Activated CD8-positive, alpha-beta memory T cell treated with anti-CD3 and anti-CD28 coated beads, Interleukin-2, amount 50 U/mL, for 48 hours (primary cell): Measurements from ENCODE around the gene OR2T11.
"Not testable (repeated sequence)": the region's sequence is repeated elsewhere in the genome, so short reads cannot be mapped to it uniquely, and the experiment has no call there.

ENCODE experiments used
- DNase-seq: peaks from one replicate; pipeline ENCODE4 v3.0.0-alpha.2; 2020

OR2T11 gene

DNA sequence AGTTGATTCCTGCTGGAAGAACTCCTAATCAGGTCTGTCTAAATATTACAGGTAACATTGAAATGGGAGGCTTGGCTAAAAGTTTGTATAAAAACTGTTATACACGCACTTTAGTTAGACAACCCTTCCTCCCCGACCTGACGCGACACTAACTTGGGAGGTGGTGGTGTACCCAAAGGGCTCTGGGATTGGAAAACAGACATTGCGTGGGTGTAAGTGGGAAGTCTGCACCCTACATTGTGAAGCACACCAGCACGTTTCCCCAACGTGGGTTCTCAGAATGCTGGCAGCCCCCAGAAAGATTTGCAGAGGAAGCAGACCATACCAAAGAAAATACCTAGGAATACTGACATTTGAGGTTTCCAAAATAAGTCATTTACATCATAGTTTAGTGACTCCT, 16.8 kb downstream of the OR2T11 start:
- no peak for DNase-seq

DNA sequence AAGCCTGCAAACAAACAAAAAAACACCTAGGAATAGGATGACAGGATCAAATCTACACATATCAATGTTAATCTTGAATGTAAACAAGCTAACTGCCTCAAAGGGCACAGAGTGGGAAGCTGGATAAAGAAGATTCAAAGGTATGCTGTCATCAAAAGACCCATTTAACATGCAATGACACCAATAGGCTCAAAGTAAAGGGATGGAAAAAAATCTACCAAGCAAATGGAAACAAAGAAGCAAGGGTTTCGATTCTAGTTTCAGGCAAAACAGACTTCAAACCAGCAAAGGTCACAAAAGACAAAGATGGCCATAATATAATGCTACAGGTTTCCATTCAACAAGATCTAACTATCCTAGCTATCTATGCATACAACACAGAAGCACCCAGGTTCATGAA, 21.1 kb downstream of the OR2T11 start:
- DNase-seq = no peak

DNA sequence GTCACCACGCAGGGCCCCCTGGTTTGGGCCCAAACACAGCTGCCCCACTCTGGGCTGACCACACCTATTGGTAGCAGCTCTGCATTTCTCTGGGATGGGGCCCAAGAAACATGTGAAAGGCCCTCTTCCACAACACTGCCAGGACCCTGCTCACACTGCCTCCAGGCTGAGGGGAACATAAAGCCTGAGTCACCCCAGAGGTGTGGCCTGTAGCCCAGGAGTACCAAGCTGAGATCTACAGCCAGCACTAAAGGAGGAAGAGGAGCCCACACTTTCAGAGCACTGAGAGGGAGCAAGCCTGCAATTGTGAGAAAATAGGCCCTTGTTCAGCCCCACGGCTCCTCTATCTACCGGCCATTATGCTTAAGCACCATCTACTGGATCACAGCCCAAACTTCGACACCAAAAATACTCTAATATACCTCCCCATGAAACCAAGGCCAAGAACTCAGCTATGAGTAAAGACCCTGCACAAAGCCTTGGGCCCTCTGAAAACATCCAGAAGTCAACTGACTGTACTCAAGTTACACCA, 22.9 kb downstream of the OR2T11 start:
- DNase-seq = no peak

DNA sequence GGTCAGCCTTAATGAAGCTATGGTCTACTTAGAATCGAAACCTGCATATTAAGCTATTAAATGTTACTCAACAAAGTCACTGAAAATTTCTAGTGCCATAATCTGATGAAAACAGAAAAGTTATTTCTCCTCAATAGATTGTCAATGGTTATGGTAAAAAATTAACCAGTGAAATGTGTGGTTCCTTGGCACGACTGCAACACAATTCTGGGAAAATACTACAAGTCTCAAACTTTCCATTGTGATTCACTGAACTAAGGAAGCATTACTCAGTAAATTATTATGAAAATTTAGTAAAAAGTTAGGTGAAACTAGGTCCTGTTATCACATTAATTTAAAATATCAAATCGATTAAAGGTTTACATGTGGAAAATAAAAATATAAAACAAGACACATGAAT, 24.6 kb downstream of the OR2T11 start:
- no peak for DNase-seq

DNA sequence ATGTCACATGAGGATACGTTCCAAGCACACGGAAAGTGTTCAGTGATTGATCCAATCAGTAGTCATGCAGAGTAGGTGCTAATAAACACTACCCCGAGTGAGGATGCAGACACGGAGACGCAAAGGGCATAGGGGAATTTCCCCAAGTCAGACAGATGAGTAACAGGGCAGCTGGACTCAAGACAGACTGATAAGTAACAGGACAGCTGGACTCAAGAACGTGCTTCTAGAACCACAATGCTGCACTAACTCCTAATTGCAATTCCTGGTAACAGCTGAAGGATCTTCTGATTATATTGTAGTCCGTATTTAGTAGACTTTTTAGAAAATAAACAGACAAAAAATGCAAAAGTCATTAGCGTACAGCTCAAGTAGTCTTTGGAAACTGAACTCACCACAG, 35.5 kb downstream of the OR2T11 start:
- no peak for DNase-seq

DNA sequence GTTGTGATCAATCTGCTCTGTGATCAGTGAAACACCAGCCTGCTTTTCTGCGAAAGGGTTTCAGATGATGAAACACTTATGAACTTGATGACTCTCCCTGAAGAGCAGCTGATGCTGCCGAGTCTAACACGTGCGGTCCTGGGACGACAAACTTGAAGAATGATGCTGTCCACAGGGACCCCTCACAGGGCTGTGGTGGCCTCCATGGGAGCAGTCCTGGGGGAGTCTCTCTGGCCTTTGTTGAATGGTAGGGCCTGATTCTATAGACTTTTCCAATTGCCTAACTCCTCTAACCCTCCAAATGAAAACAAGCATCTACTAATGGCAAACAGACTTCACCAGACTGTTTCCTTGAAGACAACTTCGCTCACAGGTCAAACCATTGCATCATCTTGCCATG, 37.3 kb downstream of the OR2T11 start, which contains the start of gene OR2T10:
OR2T10 (minus strand) TSS at position 112 of the 400 bp plus-strand sequence. CDS start 3,932 bp downstream, outside the sequence.
- DNase-seq = no peak

DNA sequence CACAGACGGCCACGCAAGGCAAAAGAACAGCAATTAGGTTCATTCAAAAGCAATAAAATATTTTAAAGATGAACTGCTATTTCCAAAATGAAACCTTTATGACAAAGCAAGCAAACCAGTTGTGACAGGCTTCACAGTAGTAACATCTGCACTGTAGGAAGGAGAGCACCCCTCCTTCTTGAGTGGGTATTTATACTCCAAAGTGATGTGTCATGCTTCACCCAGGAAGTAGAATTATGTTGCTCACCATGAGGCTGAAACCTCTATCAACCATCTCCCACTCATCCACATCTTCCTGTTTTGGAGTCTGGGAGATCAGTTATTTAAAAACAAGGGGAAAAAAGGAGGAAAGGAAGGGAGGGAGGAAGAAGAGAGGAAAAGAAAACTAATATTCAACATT, 38.3 kb downstream of the OR2T11 start:
- DNase-seq = no peak

DNA sequence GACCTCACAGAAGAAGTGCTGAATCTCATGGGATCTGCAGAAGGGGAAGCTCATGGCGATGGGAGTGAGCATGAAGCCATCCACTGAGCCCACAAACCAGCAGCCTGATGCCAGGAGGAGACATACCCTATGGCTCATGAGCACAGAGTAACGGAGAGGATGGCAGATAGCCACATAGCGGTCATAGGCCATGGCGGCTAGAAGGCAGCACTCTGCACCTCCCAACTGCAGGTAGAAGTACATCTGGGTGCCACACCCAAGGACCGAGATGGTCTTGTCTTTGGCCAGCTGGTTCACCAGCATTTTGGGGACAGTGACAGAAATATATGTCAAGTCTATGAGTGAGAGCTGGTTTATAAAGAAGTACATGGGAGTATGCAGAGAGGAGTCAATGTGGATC, 41.7 kb downstream of the OR2T11 start:
- DNase-seq = no peak

DNA sequence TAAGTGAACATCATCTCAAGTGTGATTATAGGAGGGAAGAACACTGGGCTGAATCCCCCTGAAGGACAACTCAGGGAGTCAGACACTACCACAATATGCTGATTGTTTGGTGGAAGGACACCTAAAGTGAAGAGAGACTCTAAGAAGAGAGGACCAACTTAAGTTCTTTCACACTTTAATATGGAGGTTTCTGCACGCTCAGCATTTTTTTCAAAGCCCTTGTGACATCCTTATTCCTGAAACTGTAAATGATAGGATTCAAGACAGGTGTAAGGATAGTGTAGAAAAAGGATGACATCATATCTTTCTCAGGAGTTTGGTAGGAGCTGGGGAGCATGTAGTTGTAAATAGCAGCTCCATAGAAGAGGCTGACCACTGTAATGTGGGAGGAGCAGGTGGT, 42.2 kb downstream of the OR2T11 start:
- DNase-seq = no peak

DNA sequence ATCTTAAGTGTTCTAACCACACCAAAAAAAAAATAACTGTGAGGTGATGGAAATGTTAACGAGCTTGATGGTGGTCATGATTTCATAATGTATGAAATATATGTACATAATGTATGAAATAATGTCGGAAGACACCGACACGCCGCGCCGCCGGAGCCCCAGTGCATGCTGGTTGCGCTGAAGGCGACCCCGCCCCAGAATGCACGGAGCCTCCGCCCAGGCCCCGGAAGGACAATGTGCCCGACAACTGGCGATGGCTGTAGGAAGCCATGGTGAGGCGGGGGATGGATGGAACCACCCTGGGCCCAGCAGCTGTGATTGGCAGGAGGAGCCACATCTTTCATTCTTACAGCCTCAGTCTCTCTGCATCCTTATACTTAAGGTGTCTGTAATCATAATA, 44.8 kb downstream of the OR2T11 start:
- DNase-seq = no peak

DNA sequence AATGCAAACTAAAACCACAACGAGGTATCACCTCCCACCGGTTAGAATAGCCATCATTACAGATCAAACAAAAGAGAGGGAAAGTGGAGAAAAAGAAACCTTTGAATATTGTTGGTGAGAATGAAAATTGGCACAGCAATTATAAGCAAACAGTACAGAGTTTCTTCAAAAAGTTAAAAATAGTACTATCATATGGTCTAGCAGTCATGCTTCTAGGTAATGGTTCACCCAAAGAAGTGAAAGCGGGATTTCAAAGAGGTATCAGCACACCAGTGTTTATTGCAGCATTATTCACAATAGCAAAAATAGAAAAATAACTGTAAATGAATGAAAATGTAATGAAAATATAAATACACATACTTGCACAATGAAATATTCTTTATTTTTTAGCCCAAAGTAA, 45.6 kb downstream of the OR2T11 start:
- DNase-seq = no peak

DNA sequence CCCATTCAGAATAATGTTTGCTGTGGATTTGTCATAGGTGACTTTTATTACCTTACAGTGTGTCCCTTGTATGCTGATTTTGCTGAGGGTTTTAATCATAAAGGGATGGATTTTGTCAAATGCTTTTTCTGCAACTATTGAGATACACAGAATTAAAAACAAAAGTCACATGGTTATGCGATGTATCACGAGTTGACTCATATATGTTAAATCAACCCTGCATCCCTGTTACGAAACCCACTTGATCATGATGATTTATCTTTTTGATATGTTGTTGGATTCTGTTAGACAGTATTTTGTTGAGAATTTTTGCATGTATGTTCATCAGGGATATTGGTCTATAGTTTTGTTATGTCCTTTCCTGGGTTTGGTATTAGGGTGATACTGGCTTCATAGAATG, 49.6 kb downstream of the OR2T11 start:
- DNase-seq = no peak

DNA sequence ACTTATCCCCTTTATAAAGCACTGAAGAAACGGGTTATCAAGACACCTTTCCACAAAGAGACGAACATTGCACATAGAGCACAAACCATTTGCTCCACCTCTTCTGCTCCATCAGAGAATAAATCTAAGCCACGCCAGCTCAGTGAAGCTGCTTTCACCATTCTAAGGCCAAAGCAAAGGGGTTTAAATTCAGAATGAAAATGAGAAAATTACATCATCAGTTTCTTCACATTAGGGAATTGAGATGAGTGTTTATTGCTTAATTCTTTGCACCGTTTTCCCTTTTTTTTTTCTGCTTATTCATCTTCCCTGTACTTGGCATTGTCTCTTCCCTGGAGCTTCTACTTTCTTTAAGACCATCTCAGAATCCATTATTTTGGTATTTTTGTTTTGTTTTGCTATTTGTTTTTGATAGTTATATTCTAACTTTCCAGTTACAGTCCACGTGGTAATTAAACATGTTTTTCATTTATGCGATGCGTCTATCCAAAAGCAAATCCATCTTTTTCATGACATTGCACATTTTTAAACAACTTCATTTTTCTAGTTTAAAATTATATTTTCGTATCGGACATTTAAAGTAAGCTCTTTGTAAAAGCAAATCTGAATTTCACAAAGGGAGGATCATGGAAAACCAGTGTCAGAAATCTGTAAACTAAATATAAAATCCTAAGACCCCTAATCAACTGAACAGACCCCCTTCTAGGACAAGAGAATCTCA, 58.5 kb downstream of the OR2T11 start:
- no peak for DNase-seq

DNA sequence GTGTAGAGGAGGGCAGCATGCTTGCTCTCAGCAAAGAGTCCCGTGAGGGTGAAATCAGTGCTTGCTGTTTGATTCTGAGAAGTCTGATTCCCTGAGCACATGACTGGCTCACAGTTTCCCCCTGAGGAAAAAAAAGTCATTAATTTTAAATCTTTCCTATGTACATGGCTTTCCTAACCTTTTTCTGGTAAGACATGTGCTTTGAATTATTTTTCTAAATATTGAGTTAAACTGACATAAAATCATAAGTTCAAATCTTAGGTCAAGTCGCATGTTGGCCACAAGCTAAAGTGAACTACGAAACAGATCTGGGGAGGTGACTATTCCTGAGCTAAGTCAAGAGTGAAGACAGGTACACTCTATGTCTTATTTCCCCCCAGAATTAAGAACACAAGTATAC, 60.2 kb downstream of the OR2T11 start, which contains the start of gene OR2T34:
OR2T34 (minus strand) TSS at position 101 of the 400 bp plus-strand sequence; CDS start at position 101, 0 bp downstream.
- DNase-seq = not testable (repeated sequence)

DNA sequence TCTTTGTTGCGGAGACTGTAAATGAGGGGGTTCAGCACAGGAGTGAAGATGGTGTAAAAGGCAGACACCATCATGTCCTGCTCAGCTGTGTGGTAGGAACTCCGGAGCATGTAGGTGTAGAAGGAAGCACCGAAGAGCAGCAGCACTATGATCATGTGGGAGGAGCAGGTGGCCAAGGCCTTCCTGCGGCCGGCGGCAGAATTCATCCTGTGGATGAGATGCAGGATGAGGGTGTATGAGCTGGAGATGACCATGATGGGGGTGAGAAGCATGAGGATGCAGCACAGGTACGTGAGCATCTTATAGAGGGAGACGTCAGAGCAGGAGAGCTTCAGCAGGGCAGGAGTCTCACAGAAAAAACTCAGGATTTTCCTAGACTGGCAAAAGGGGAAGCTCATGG, 61.0 kb downstream of the OR2T11 start:
- DNase-seq = not testable (repeated sequence)
